PC-3 (cell line): ENCODE data around the gene COL2A1. TPM values are rescaled to one million over a fixed set of nuclear protein-coding genes. Genes with fewer than 3 reads are reported as not detected.

Source experiments
- ATAC-seq: fragments of 200-7000 bp; cut with Tn5 transposase; 2 replicates; pipeline ENCODE4 v1.9.1; 2020; ENCODE audit warnings: mild to moderate bottlenecking, moderate library complexity
- BruUV-seq: library from RNA; stranded (reverse); fragments of 400-500 nt; replicated peaks from 2 replicates; lab custom pipeline; 2021; lab: Mats Ljungman, UMichigan
- CTCF ChIA-PET: fragments of 300-600 bp; sonication (Branson Sonifier 250); formaldehyde crosslinking; loops from one replicate; lab custom pipeline; 2022; ENCODE audit warnings: antibody characterized with exemption; lab: Charles Lee
- POLR2A ChIA-PET: fragments of 300-600 bp; sonication (Branson Sonifier 250); formaldehyde crosslinking; loops from one replicate; lab custom pipeline; 2022; ENCODE audit warnings: antibody characterized with exemption; ENCODE audit not compliant: unreplicated experiment; lab: Charles Lee
- DNase-seq: peaks from one replicate; pipeline ENCODE4 v3.0.0-alpha.2; 2015
- H2AFZ ChIP-seq: fragments of 300-600 bp; sonication (generic); 2 replicates; pipeline ENCODE4 v1.6.0; 2016; ENCODE audit warnings: antibody characterized with exemption, low read length
- H3F3A ChIP-seq: fragments of 300-600 bp; sonication (generic); one replicate; pipeline ENCODE4 v1.6.0; 2017; ENCODE audit warnings: antibody characterized with exemption, low read length, control low read depth, mild to moderate bottlenecking; ENCODE audit not compliant: unreplicated experiment
- H3K27ac ChIP-seq: fragments of 300-600 bp; sonication (generic); 2 replicates; pipeline ENCODE4 v1.5.1; 2016; ENCODE audit warnings: mild to moderate bottlenecking, low read length
- H3K27me3 ChIP-seq: fragments of 300-600 bp; sonication (generic); 2 replicates; pipeline ENCODE4 v1.6.1; 2016; ENCODE audit warnings: low read length, mixed read lengths
- H3K36me3 ChIP-seq: fragments of 300-600 bp; sonication (generic); 2 replicates; pipeline ENCODE4 v1.6.1; 2016; ENCODE audit warnings: low read depth, mixed run types, low read length, mixed read lengths
- H3K4me1 ChIP-seq: fragments of 300-600 bp; sonication (generic); 2 replicates; pipeline ENCODE4 v1.5.1; 2016; ENCODE audit warnings: low read length; ENCODE audit not compliant: insufficient read depth
- H3K4me2 ChIP-seq: fragments of 300-600 bp; sonication (generic); 2 replicates; pipeline ENCODE4 v1.6.0; 2016; ENCODE audit warnings: low read length
- H3K4me3 ChIP-seq: fragments of 300-600 bp; sonication (generic); 2 replicates; pipeline ENCODE4 v1.5.1; 2016; ENCODE audit warnings: mild to moderate bottlenecking, low read length, mixed read lengths
- H3K79me2 ChIP-seq: fragments of 300-600 bp; sonication (generic); 2 replicates; pipeline ENCODE4 v1.6.1; 2017; ENCODE audit warnings: low read length, mixed read lengths
- H3K9ac ChIP-seq: fragments of 300-600 bp; sonication (generic); 2 replicates; pipeline ENCODE4 v1.6.0; 2016; ENCODE audit warnings: mild to moderate bottlenecking, low read length
- H3K9me2 ChIP-seq: fragments of 300-600 bp; sonication (generic); replicated peaks from 2 replicates; pipeline ENCODE4 v1.6.1; 2016; ENCODE audit warnings: mixed run types, low read length, mixed read lengths
- H3K9me3 ChIP-seq: fragments of 300-600 bp; sonication (generic); 2 replicates; pipeline ENCODE4 v1.6.1; 2016; ENCODE audit warnings: low read length, mixed read lengths
- H4K20me1 ChIP-seq: fragments of 300-600 bp; sonication (generic); 2 replicates; pipeline ENCODE4 v1.6.1; 2016; ENCODE audit warnings: low read length, mixed read lengths
- CTCF ChIP-seq: fragments of 300-600 bp; sonication (generic); conservative IDR thresholded peaks from 2 replicates; pipeline ENCODE4 v1.5.1; 2017; ENCODE audit warnings: antibody characterized with exemption, low read depth, mild to moderate bottlenecking, low read length
- EZH2 ChIP-seq: fragments of 300-600 bp; sonication (generic); IDR thresholded peaks from one replicate; pipeline ENCODE4 v1.6.1; 2017; ENCODE audit warnings: antibody characterized with exemption, mild to moderate bottlenecking, low read length; ENCODE audit not compliant: unreplicated experiment
- EZH2phosphoT487 ChIP-seq: fragments of 300-600 bp; sonication (generic); IDR thresholded peaks from 2 replicates; pipeline ENCODE4 v1.6.1; 2018; ENCODE audit warnings: mild to moderate bottlenecking, antibody characterized with exemption, low read length, borderline replicate concordance
- intact Hi-C: fragments of 100-400 bp; cut with micrococcal nuclease; formaldehyde crosslinking; loops from 2 replicates; pipeline ENCODE4 v1.9.0; 2023
- total RNA-seq: library from RNA; depleted of rRNA; stranded (reverse); fragments of >200 nt; gene quantifications from 2 replicates; pipeline ENCODE4 v1.2.3, GENCODE V29; 2014

COL2A1 gene
- total RNA-seq, 1 experiment from 2014 or later, result 6.7 TPM

- H3K4me3 ChIP-seq, result no peak overlapping the region
- H3K27me3 ChIP-seq, result no peaks in the 10 kb centered on the region
- POLR2A ChIA-PET, result no interaction called here
- CTCF ChIA-PET, result no interaction called here
- no peaks in the 10 kb centered on the region for H3K36me3 ChIP-seq
- no peaks in the 10 kb centered on the region for H3K9me2 ChIP-seq
- H3F3A ChIP-seq, result no peaks in the 10 kb centered on the region
- TF ChIP-seq EZH2phosphoT487, result no peak
- TF ChIP-seq CTCF, result no peak
- no peak for TF ChIP-seq EZH2
- no peak overlapping the region for H3K4me2 ChIP-seq
- H3K9me3 ChIP-seq, result no peaks in the 10 kb centered on the region
- no peak overlapping the region for H3K27ac ChIP-seq
- no peak overlapping the region for H3K9ac ChIP-seq
- intact Hi-C loops, result no loop called here
- BruUV-seq, result no TSS peak
- H4K20me1 ChIP-seq, result no peaks in the 10 kb centered on the region
- no peak for DNase-seq
- no peak for ATAC-seq
- no peak overlapping the region for H2AFZ ChIP-seq
- peaks cover 15% of the 10 kb centered on the region for H3K4me1 ChIP-seq
- no peaks in the 10 kb centered on the region for H3K79me2 ChIP-seq
These were observed 13.2 kb upstream of the COL2A1 start for GRCh38 chr12:48017496-48017895.

GRCh38 chr12:48016373-48017020, 12.2 kb upstream of the COL2A1 start:
- H4K20me1 ChIP-seq, result no peaks in the 10 kb centered on the region
- ChIA-PET CTCF (no interaction called here), POLR2A (no interaction called here)
- no peaks in the 10 kb centered on the region for H3F3A ChIP-seq
- no peaks in the 10 kb centered on the region for H3K79me2 ChIP-seq
- no TSS peak for BruUV-seq
- ATAC-seq (no peak), DNase-seq (no peak)
- no peak overlapping the region for H3K9ac ChIP-seq
- no peak overlapping the region for H2AFZ ChIP-seq
- H3K4me3 ChIP-seq, result no peak overlapping the region
- H3K9me2 ChIP-seq, result no peaks in the 10 kb centered on the region
- H3K4me2 ChIP-seq, result no peak overlapping the region
- no peaks in the 10 kb centered on the region for H3K9me3 ChIP-seq
- H3K4me1 ChIP-seq, result peaks cover 8% of the 10 kb centered on the region
- H3K36me3 ChIP-seq, result no peaks in the 10 kb centered on the region
- TF ChIP-seq EZH2phosphoT487, result no peak
- no peak for TF ChIP-seq EZH2
- no peak for TF ChIP-seq CTCF
- intact Hi-C loops, result no loop called here
- H3K27me3 ChIP-seq, result no peaks in the 10 kb centered on the region
- H3K27ac ChIP-seq, result no peak overlapping the region

GRCh38 chr12:48015954-48016353, 11.7 kb upstream of the COL2A1 start:
- DNase-seq (no peak), ATAC-seq (0 out of 2 replicates have a peak, but pooled peaks have one; percentile 37)
- Histone ChIP-seq H3K4me1 (peaks cover 2% of the 10 kb centered on the region), H3K4me3 (no peak overlapping the region), H3F3A (no peaks in the 10 kb centered on the region), H3K79me2 (no peaks in the 10 kb centered on the region), H3K27ac (no peak overlapping the region), H3K9me2 (no peaks in the 10 kb centered on the region), H3K9me3 (no peaks in the 10 kb centered on the region), H3K36me3 (no peaks in the 10 kb centered on the region), H3K27me3 (no peaks in the 10 kb centered on the region), H3K9ac (no peak overlapping the region), H3K4me2 (no peak overlapping the region), H4K20me1 (no peaks in the 10 kb centered on the region), H2AFZ (no peak overlapping the region)
- POLR2A ChIA-PET, result no interaction called here
- CTCF ChIA-PET, result no interaction called here
- TF ChIP-seq CTCF, result no peak
- BruUV-seq, result no TSS peak
- intact Hi-C loops, result no loop called here
